Smooth muscle cell (in vitro differentiated cells): Measurements from ENCODE around the gene SGCD. TPM values are rescaled to one million over a fixed set of nuclear protein-coding genes. Genes with fewer than 3 reads are reported as not detected.

Experiments used
- DNase-seq: peaks from one replicate; lab custom pipeline; 2025; ENCODE audit not compliant: unreplicated experiment; lab: John Stamatoyannopoulos, UW
- H2AFZ ChIP-seq: fragments of 200-600 bp; sonication (generic); 2 replicates; pipeline ENCODE4 v1.6.0; 2016; ENCODE audit warnings: antibody characterized with exemption, low read depth, mild to moderate bottlenecking
- H3F3A ChIP-seq: fragments of 200-600 bp; sonication (generic); 2 replicates; pipeline ENCODE4 v1.6.0; 2017; ENCODE audit warnings: antibody characterized with exemption, low read depth
- H3K27ac ChIP-seq: fragments of 200-600 bp; sonication (generic); 2 replicates; pipeline ENCODE4 v1.5.1; 2016; ENCODE audit warnings: low read depth, mild to moderate bottlenecking
- H3K27me3 ChIP-seq: fragments of 200-600 bp; sonication (generic); 2 replicates; pipeline ENCODE4 v1.6.1; 2016; ENCODE audit warnings: low read depth, mild to moderate bottlenecking
- H3K36me3 ChIP-seq: fragments of 200-600 bp; sonication (generic); 2 replicates; pipeline ENCODE4 v1.5.1; 2016; ENCODE audit warnings: low read depth
- H3K4me1 ChIP-seq: fragments of 200-600 bp; sonication (generic); 2 replicates; pipeline ENCODE4 v1.5.1; 2016; ENCODE audit warnings: low read depth
- H3K4me2 ChIP-seq: fragments of 200-600 bp; sonication (generic); 2 replicates; pipeline ENCODE4 v1.6.0; 2016; ENCODE audit warnings: mild to moderate bottlenecking
- H3K4me3 ChIP-seq: fragments of 200-600 bp; sonication (generic); 2 replicates; pipeline ENCODE4 v1.5.1; 2016; ENCODE audit warnings: mild to moderate bottlenecking
- H3K79me2 ChIP-seq: fragments of 200-600 bp; sonication (generic); 2 replicates; pipeline ENCODE4 v1.6.0; 2016; ENCODE audit warnings: low read depth, mild to moderate bottlenecking
- H3K9ac ChIP-seq: fragments of 200-600 bp; sonication (generic); 2 replicates; pipeline ENCODE4 v1.6.0; 2016; ENCODE audit warnings: low read depth
- H3K9me3 ChIP-seq: fragments of 200-600 bp; sonication (generic); replicated peaks from 2 replicates; pipeline ENCODE4 v1.5.1; 2016; ENCODE audit warnings: low read depth
- H4K20me1 ChIP-seq: fragments of 200-600 bp; sonication (generic); 2 replicates; pipeline ENCODE4 v1.6.0; 2016; ENCODE audit warnings: low read depth
- WGBS: methylation state at CpG from one replicate; pipeline ENCODE4 v1.1.7; 2016; ENCODE audit warnings: low lambda C conversion rate; 5-methylcytosine and 5-hydroxymethylcytosine counted together
- polyA plus RNA-seq: library from polyadenylated mRNA; unstranded; fragments of >200 nt; fragmentation: Nextera tagmentation; extraction: Ambion mirVana; gene quantifications from 2 replicates; pipeline ENCODE4 v1.2.1, GENCODE V29; 2016
- total RNA-seq: library from RNA; depleted of rRNA; stranded (reverse); fragments of >200 nt; gene quantifications from 2 replicates; pipeline ENCODE4 v1.2.3, GENCODE V29; 2014
- TF ChIP-seq, protein P1 (sequence below): fragments of 200-600 bp; sonication (generic); IDR thresholded peaks from 2 replicates; pipeline ENCODE4 v1.5.1; 2017; ENCODE audit warnings: borderline replicate concordance, mild to moderate bottlenecking, antibody characterized with exemption; ENCODE audit not compliant: insufficient read depth, poor library complexity, severe bottlenecking

The SGCD gene
- total and polyA plus RNA-seq, 2 experiments from 2014 or later: 1.6 to 3.5 TPM

DNA sequence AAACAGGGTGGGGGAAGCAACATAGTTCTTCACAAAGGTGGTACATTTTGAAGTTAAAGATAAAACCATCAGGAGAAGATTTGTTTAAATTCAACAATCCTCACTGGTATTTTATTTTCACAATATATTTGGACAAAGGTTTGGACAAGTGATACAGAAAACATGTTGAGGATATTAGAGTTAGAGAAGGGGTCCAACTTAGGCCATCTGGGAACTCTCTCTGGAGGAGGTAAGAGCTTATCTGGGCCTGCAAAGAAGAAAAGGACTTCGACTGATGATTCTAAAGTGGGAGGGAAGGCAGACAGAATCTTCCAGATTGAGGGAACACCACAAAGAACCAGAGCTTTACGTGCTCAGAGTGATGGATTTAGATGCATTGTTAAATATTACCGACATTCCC lies 58.5 kb downstream of the SGCD start:
- WGBS: 92% methylated on average over 3 of the region's 3 CpGs
- H3K27ac ChIP-seq: no peak overlapping the region
- TF ChIP-seq, protein P1, sequence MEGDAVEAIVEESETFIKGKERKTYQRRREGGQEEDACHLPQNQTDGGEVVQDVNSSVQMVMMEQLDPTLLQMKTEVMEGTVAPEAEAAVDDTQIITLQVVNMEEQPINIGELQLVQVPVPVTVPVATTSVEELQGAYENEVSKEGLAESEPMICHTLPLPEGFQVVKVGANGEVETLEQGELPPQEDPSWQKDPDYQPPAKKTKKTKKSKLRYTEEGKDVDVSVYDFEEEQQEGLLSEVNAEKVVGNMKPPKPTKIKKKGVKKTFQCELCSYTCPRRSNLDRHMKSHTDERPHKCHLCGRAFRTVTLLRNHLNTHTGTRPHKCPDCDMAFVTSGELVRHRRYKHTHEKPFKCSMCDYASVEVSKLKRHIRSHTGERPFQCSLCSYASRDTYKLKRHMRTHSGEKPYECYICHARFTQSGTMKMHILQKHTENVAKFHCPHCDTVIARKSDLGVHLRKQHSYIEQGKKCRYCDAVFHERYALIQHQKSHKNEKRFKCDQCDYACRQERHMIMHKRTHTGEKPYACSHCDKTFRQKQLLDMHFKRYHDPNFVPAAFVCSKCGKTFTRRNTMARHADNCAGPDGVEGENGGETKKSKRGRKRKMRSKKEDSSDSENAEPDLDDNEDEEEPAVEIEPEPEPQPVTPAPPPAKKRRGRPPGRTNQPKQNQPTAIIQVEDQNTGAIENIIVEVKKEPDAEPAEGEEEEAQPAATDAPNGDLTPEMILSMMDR: no peak

DNA sequence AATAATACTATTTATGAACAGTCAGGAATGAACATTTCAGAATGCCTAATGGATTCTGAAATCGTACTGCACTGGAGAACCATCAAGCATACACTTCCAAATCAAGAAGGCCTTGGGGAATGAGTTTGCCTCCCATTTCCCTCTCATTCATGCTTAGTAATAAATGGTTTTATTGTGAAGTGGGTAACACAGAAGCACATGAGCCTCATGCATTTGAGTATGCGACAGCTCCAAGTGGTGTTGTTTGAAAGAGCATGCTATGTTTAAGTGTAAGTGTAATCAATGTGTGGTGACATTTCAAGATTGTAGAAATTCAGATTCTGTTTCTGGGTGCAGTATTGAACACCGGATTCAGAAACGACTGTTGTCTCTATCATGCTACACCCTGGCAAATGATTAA lies 60.0 kb downstream of the SGCD start:
- no peaks in the 10 kb centered on the region for H3K36me3 ChIP-seq
- H3K9ac ChIP-seq: no peak overlapping the region
- TF ChIP-seq, protein P1: no peak
- H3K4me2 ChIP-seq: no peak overlapping the region
- DNase-seq: no peak
- no peak overlapping the region for H3K4me3 ChIP-seq
- H2AFZ ChIP-seq: no peak overlapping the region
- 91% methylated on average over 4 of the region's 4 CpGs for WGBS
- H3F3A ChIP-seq: peaks cover 7% of the 10 kb centered on the region
- H3K4me1 ChIP-seq: no peaks in the 10 kb centered on the region
- H3K9me3 ChIP-seq: no peaks in the 10 kb centered on the region
- no peaks in the 10 kb centered on the region for H3K79me2 ChIP-seq
- H3K27ac ChIP-seq: no peak overlapping the region
- H3K27me3 ChIP-seq: no peaks in the 10 kb centered on the region
- H4K20me1 ChIP-seq: no peaks in the 10 kb centered on the region

More for the DNA sequence above, 58.5 kb downstream of the SGCD start:
- H2AFZ ChIP-seq: no peak overlapping the region
- no peaks in the 10 kb centered on the region for H4K20me1 ChIP-seq
- DNase-seq: no peak
- H3K9me3 ChIP-seq: no peaks in the 10 kb centered on the region
- H3F3A ChIP-seq: peaks cover 7% of the 10 kb centered on the region
- no peaks in the 10 kb centered on the region for H3K4me1 ChIP-seq
- no peaks in the 10 kb centered on the region for H3K36me3 ChIP-seq
- H3K4me2 ChIP-seq: no peak overlapping the region
- H3K27me3 ChIP-seq: no peaks in the 10 kb centered on the region
- no peak overlapping the region for H3K9ac ChIP-seq
- no peaks in the 10 kb centered on the region for H3K79me2 ChIP-seq
- H3K4me3 ChIP-seq: no peak overlapping the region

DNA sequence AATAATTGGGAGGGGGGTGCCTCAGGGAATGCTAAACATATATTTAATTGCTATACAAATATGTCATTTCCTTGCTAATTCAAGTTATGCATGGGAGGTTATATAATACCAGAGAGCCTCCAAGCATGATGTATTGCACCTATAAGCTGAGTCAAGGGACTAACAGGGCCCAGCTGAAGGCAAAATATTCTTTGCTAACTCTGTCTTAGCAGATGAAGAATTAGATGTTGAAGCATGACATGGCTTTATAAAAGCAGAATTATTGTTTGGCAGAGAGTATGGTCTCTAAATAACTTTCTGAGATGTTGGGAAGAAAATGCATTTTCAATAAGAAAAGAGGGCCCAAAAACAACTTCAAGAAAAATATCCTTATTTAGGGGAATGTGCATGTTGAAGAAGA lies 60.4 kb downstream of the SGCD start:
- TF ChIP-seq, protein P1: no peak
- no peaks in the 10 kb centered on the region for H3K9me3 ChIP-seq
- no peaks in the 10 kb centered on the region for H3K79me2 ChIP-seq
- no peak for DNase-seq
- peaks cover 7% of the 10 kb centered on the region for H3F3A ChIP-seq
- H2AFZ ChIP-seq: no peak overlapping the region
- H3K27ac ChIP-seq: no peak overlapping the region
- H3K27me3 ChIP-seq: no peaks in the 10 kb centered on the region
- H3K4me3 ChIP-seq: no peak overlapping the region
- H3K9ac ChIP-seq: no peak overlapping the region
- no peaks in the 10 kb centered on the region for H3K36me3 ChIP-seq
- no peaks in the 10 kb centered on the region for H3K4me1 ChIP-seq
- H4K20me1 ChIP-seq: no peaks in the 10 kb centered on the region
- no peak overlapping the region for H3K4me2 ChIP-seq

DNA sequence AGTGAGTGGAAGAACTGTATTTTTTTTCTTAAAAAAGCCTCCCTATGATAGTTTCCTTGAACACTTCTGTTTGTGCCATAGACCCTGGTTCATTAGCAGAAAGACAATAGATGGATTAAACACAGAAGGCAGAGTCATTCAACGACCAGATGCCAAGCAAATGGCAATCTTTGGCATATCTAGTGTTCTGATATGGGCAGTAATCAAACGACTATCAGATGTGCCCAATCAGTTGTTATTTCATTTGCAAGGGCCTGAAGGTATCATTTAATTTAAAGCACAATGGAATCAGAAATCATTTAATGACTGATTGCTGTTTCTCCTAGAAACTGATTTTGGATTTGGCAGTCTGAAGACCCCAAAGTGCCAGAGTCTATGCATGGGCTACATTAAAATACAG lies 61.3 kb downstream of the SGCD start:
- TF ChIP-seq, protein P1: no peak
- Histone ChIP-seq H4K20me1 (no peaks in the 10 kb centered on the region), H3K4me1 (no peaks in the 10 kb centered on the region), H3K79me2 (no peaks in the 10 kb centered on the region), H3F3A (peaks cover 2% of the 10 kb centered on the region), H3K36me3 (no peaks in the 10 kb centered on the region), H3K27me3 (no peaks in the 10 kb centered on the region), H3K9ac (no peak overlapping the region), H3K4me3 (no peak overlapping the region), H2AFZ (no peak overlapping the region), H3K27ac (no peak overlapping the region), H3K4me2 (no peak overlapping the region), H3K9me3 (no peaks in the 10 kb centered on the region)
- no peak for DNase-seq
- whole genome bisulfite sequencing: 62% methylated on average over 2 of the region's 2 CpGs
